CD4-positive, alpha-beta memory T cell (primary cell): ENCODE results near the gene HEBP1. TPM values are rescaled to one million over a fixed set of nuclear protein-coding genes. Genes with fewer than 3 reads are reported as not detected.
A peak's percentile ranks its signal among the peaks of the same experiment; 100 is the strongest.

Experiments used
- CTCF ChIA-PET: fragments of 350-600 bp; sonication (Branson Sonifier 250); formaldehyde crosslinking; loops from one replicate; lab custom pipeline; 2021; ENCODE audit warnings: inconsistent platforms; ENCODE audit not compliant: partially characterized antibody; lab: Charles Lee
- POLR2A ChIA-PET: fragments of 350-600 bp; sonication (Branson Sonifier 250); formaldehyde crosslinking; loops from one replicate; lab custom pipeline; 2021; ENCODE audit not compliant: partially characterized antibody; lab: Charles Lee
- DNase-seq, 5 donors: peaks; one replicate each; pipeline versions ENCODE4 v3.0.0 to v3.0.0-alpha.2; 2020 to 2022; ENCODE audit warnings: mixed read lengths in 1 of 5
- H3K27ac ChIP-seq: one replicate; pipeline ENCODE4 v1.7.0; 2013; ENCODE audit warnings: low read depth, low read length
- H3K27me3 ChIP-seq: 2 replicates; pipeline ENCODE4 v1.7.0; 2013; ENCODE audit warnings: mild to moderate bottlenecking, low read length, moderate library complexity; ENCODE audit not compliant: insufficient read depth
- H3K36me3 ChIP-seq: 2 replicates; pipeline ENCODE4 v1.7.0; 2013; ENCODE audit warnings: mild to moderate bottlenecking, low read length, moderate library complexity; ENCODE audit not compliant: insufficient read depth
- H3K4me1 ChIP-seq: 2 replicates; pipeline ENCODE4 v1.7.0; 2013; ENCODE audit warnings: mild to moderate bottlenecking, low read length, moderate library complexity; ENCODE audit not compliant: insufficient read depth
- H3K4me3 ChIP-seq, 2 donors: one replicate each; pipeline ENCODE4 v1.7.0; 2013; ENCODE audit warnings: low read length in 2 of 2, mild to moderate bottlenecking in 1 of 2
- H3K9me3 ChIP-seq, 2 donors: one replicate each; pipeline ENCODE4 v1.7.0; 2013; ENCODE audit warnings: low read length in 2 of 2, control low read depth in 1 of 2; ENCODE audit not compliant: control insufficient read depth in 1 of 2
- H3K27ac Mint-ChIP-seq, 7 donors: one replicate each; pipeline ENCODE4 v1.8.0; 2020 to 2021; ENCODE audit warnings: mixed read lengths in 7 of 7, mild to moderate bottlenecking in 6 of 7, inconsistent platforms in 3 of 7, moderate library complexity in 3 of 7
- H3K27me3 Mint-ChIP-seq, 2 donors: one replicate each; pipeline ENCODE4 v1.8.0; 2020 to 2021; ENCODE audit warnings: mixed read lengths in 2 of 2
- H3K36me3 Mint-ChIP-seq, 2 donors: one replicate each; pipeline ENCODE4 v1.8.0; 2020 to 2021; ENCODE audit warnings: mixed read lengths in 2 of 2, inconsistent platforms in 1 of 2, mild to moderate bottlenecking in 1 of 2
- H3K4me1 Mint-ChIP-seq, 4 donors: one replicate each; pipeline ENCODE4 v1.8.0; 2020 to 2021; ENCODE audit warnings: mixed read lengths in 4 of 4, mild to moderate bottlenecking in 1 of 4
- H3K4me3 Mint-ChIP-seq, 8 donors: one replicate each; pipeline ENCODE4 v1.8.0; 2020 to 2021; ENCODE audit warnings: mixed read lengths in 8 of 8, mild to moderate bottlenecking in 7 of 8, moderate library complexity in 6 of 8, inconsistent platforms in 3 of 8
- H3K9me3 Mint-ChIP-seq, 8 donors: one replicate each; pipeline ENCODE4 v1.8.0; 2020 to 2021; ENCODE audit warnings: mixed read lengths in 8 of 8, mild to moderate bottlenecking in 5 of 8, inconsistent platforms in 3 of 8, moderate library complexity in 1 of 8
- intact Hi-C: fragments of 100-400 bp; cut with micrococcal nuclease; formaldehyde crosslinking; loops from one replicate; pipeline ENCODE4 v1.15.1; 2023
- polyA plus RNA-seq, 2 donors: library from polyadenylated mRNA; unstranded; fragments of 300-500 nt; fragmentation: Illumina TruSeq; gene quantifications; one replicate each; pipeline ENCODE4 v1.2.3, GENCODE V29; 2021
- total RNA-seq, 2 experiments: library from RNA; stranded (reverse); gene quantifications; one replicate each; pipeline ENCODE4 v1.2.3, GENCODE V29; 2021

HEBP1 gene
- total and polyA plus RNA-seq, 4 experiments from 2014 or later = 11.3 to 23.0 (median 14.6) TPM

- no peaks in the 10 kb centered on the region for H3K27me3 ChIP-seq
- Mint-ChIP-seq H3K27me3 (peaks cover 3 to 8% of the 10 kb centered on the region in 2 donors), H3K9me3 (no peaks in the 10 kb centered on the region), H3K4me1 (no peaks in the 10 kb centered on the region), H3K4me3 (no peak overlapping the region), H3K27ac (no peak overlapping the region), H3K36me3 (no peaks in the 10 kb centered on the region)
- ChIA-PET POLR2A (no interaction called here), CTCF (interaction anchor here (1.2 kb wide), 1 partner anchor 13 kb away, joined by 3 read pairs; no protein-coding TSS in a partner anchor)
- no peak overlapping the region for H3K4me3 ChIP-seq
- H3K4me1 ChIP-seq = no peaks in the 10 kb centered on the region
- DNase-seq = no peak
- H3K27ac ChIP-seq = no peak overlapping the region
- H3K36me3 ChIP-seq = no peaks in the 10 kb centered on the region
- H3K9me3 ChIP-seq = no peaks in the 10 kb centered on the region
- intact Hi-C loops = no loop called here
Observed at GRCh38 chr12:13032164-13032563, 32.1 kb upstream of the HEBP1 start.

DNA sequence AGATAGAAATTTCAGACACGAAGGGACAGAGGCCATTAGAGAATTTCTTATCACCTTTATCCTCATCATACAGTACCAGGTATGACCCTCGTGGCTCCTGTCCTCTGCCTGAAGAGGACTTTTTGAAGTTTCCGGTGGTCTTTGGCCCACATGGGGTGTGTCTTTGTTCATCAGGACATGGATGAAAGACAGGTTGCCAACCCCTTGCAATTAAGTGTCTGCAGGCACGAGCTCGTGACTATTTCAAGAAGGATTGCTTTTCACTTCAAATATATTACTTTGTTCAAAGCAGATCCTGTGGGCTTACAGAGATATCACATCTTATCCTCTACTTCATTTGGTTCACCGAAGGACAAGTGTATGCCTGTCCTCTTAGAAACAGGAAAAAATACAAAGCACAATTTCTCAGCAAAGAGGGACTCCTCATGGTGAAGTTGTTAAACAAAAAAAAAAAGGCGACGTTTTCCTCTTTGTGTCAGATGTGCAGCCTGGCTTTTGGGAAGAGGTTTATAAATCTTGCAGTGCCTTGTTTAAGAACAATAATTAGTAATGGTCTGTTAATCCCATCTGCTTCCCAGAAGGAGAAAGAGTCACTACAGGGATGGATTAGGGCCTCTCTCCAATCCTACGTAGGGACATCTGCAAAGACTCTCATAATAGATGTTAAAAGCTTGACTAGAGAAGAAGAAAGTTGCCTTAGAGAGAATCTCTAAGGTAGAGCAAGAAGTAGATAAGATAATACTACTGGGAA is 30.7 kb upstream of the HEBP1 start:
- Mint-ChIP-seq H3K27me3 (peaks cover 5 to 7% of the 10 kb centered on the region in 2 donors), H3K36me3 (no peaks in the 10 kb centered on the region), H3K9me3 (no peaks in the 10 kb centered on the region), H3K4me1 (peaks cover 0 to 2% (median 0%) of the 10 kb centered on the region in 4 donors), H3K4me3 (no peak overlapping the region), H3K27ac (no peak overlapping the region)
- Histone ChIP-seq H3K36me3 (no peaks in the 10 kb centered on the region), H3K4me1 (no peaks in the 10 kb centered on the region), H3K4me3 (no peak overlapping the region), H3K9me3 (no peaks in the 10 kb centered on the region), H3K27ac (no peak overlapping the region), H3K27me3 (no peaks in the 10 kb centered on the region)
- intact Hi-C loops = no loop called here
- CTCF ChIA-PET = interaction anchor here (1.2 kb wide), 1 partner anchor 15 kb away, joined by 3 read pairs; no protein-coding TSS in a partner anchor
- POLR2A ChIA-PET = no interaction called here
- DNase-seq = no peak

DNA sequence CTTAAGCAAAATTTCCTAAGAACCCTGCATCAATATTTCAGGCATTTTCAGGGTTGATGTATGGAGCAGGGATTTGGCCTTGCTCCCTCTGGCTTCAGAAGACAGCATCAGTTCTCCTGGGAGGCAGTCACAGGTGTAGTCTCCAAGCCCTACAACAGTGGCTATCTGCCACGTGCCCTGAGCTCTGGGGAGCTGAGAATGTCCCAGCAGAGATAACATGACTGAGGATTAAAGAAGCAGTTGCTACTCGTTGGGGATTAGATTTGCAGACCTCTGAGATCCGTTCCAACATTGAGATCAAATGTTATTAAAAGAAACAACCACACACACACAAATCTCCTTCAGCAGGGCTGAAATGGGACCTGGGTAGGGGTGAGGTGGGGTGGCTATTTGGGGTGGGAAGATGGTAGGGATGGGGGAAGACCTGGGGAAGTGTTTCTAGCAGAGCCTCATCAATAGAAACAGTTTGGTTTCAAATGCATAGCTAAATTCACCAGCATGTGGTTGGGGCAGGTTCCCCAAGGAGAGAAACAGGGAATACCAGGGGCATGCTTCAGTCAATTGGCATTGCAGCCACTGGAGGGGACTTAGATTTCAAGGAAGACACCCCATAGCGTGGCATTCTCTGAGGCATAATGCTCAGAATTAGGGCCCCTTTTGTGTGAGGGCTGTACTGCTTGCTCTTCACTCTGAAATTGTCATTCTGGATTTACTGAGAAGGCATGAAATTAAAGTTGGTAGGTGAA is 28.9 kb upstream of the HEBP1 start:
- Mint-ChIP-seq H3K27ac (peak overlapping the region in 1 of 7 donors; percentile 10), H3K4me1 (peaks cover 0 to 2% (median 0%) of the 10 kb centered on the region in 4 donors), H3K9me3 (no peaks in the 10 kb centered on the region), H3K4me3 (no peak overlapping the region), H3K27me3 (peaks cover 8 to 11% of the 10 kb centered on the region in 2 donors), H3K36me3 (no peaks in the 10 kb centered on the region)
- DNase-seq = no peak
- H3K27ac ChIP-seq = no peak overlapping the region
- no peaks in the 10 kb centered on the region for H3K36me3 ChIP-seq
- no peak overlapping the region for H3K4me3 ChIP-seq
- intact Hi-C loops = no loop called here
- ChIA-PET CTCF (no interaction called here), POLR2A (no interaction called here)
- no peaks in the 10 kb centered on the region for H3K9me3 ChIP-seq
- H3K4me1 ChIP-seq = no peaks in the 10 kb centered on the region
- H3K27me3 ChIP-seq = no peaks in the 10 kb centered on the region

- Mint-ChIP-seq H3K36me3 (no peaks in the 10 kb centered on the region), H3K27me3 (peaks cover 11 to 13% of the 10 kb centered on the region in 2 donors), H3K4me1 (peaks cover 0 to 2% (median 0%) of the 10 kb centered on the region in 4 donors), H3K27ac (no peak overlapping the region), H3K9me3 (no peaks in the 10 kb centered on the region), H3K4me3 (no peak overlapping the region)
- Histone ChIP-seq H3K36me3 (no peaks in the 10 kb centered on the region), H3K4me1 (no peaks in the 10 kb centered on the region), H3K9me3 (no peaks in the 10 kb centered on the region), H3K4me3 (no peak overlapping the region), H3K27me3 (no peaks in the 10 kb centered on the region), H3K27ac (no peak overlapping the region)
- no peak for DNase-seq
- intact Hi-C loops = no loop called here
- POLR2A ChIA-PET = no interaction called here
- CTCF ChIA-PET = no interaction called here
Observed at GRCh38 chr12:13027508-13027907, 27.4 kb upstream of the HEBP1 start.

DNA sequence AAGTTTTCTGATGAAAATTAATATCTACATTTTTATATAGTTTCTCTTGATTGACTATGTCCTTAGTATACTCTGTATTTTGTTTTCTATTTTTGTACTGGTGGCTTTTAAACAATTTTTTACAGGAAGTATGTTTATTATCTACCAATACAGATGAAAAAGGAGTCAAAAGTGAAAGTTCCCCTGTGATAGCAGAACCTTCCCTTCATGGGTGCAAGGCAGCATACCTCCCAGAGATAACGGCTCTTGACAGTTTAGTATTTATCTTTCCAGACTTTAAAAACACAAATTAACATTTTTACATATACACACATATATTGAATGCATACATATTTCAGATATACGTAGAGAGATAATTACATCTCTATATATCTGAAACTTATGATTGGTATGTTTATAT is 27.0 kb upstream of the HEBP1 start:
- CTCF ChIA-PET = no interaction called here
- no peaks in the 10 kb centered on the region for H3K36me3 ChIP-seq
- no peaks in the 10 kb centered on the region for H3K27me3 ChIP-seq
- H3K36me3 Mint-ChIP-seq = no peaks in the 10 kb centered on the region
- POLR2A ChIA-PET = no interaction called here
- H3K4me1 Mint-ChIP-seq = peaks cover 0 to 2% (median 0%) of the 10 kb centered on the region in 4 donors
- no peaks in the 10 kb centered on the region for H3K9me3 ChIP-seq
- H3K4me3 ChIP-seq = no peak overlapping the region
- no peak for DNase-seq
- H3K4me1 ChIP-seq = no peaks in the 10 kb centered on the region
- no peak overlapping the region for H3K4me3 Mint-ChIP-seq
- H3K27me3 Mint-ChIP-seq = peaks cover 11 to 13% of the 10 kb centered on the region in 2 donors
- no peak overlapping the region for H3K27ac Mint-ChIP-seq
- no peaks in the 10 kb centered on the region for H3K9me3 Mint-ChIP-seq
- no peak overlapping the region for H3K27ac ChIP-seq
- intact Hi-C loops = no loop called here

DNA sequence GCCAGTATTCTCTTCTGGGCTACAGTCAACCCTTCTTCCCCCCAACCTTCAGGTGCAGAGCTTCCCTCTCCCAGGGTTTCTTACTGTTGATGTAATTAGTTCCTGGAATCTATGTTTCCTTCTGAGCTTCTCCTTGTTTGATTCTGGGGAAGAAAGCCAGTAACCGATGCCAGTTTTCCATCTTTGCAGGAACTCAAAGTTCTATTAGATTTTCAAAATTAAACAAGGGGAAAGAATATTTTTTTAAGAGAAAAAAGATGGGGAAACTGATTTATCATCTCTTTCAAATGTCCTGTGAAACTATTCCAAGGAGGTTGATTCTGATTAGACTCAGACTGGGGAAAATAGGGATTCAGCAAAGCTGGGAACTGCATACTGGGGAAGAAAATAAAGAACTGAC is 26.2 kb upstream of the HEBP1 start:
- Histone ChIP-seq H3K27ac (no peak overlapping the region), H3K4me1 (no peaks in the 10 kb centered on the region), H3K4me3 (no peak overlapping the region), H3K36me3 (no peaks in the 10 kb centered on the region), H3K9me3 (no peaks in the 10 kb centered on the region), H3K27me3 (no peaks in the 10 kb centered on the region)
- ChIA-PET CTCF (interaction anchor here (1.0 kb wide), 1 partner anchor 17 kb away, joined by 3 read pairs; the partner anchor contains the start of gene FAM234B), POLR2A (no interaction called here)
- no peaks in the 10 kb centered on the region for H3K36me3 Mint-ChIP-seq
- peaks cover 11 to 13% of the 10 kb centered on the region in 2 donors for H3K27me3 Mint-ChIP-seq
- H3K4me3 Mint-ChIP-seq = no peak overlapping the region
- no peak overlapping the region for H3K27ac Mint-ChIP-seq
- H3K9me3 Mint-ChIP-seq = no peaks in the 10 kb centered on the region
- intact Hi-C loops = no loop called here
- peaks cover 0 to 2% (median 0%) of the 10 kb centered on the region in 4 donors for H3K4me1 Mint-ChIP-seq
- DNase-seq = no peak

DNA sequence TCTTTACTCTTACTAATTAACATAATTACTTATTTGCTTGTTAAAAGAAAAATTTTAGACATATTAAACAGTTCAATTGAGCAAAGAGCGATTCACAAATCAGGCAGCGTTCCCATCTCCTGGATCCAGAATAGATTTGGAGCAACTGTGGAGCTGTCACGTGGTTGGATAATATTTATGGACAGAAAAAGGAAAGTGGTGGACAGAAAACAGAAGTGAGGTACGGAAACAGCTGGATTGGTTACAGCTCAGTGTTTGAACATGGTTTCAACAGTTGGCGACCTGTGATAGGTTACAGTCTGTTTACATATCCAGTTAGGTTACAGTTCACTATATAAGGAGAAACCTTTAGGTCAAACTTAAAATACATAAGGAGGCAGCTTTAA is 24.5 kb upstream of the HEBP1 start:
- no peak for DNase-seq
- H3K27me3 Mint-ChIP-seq = peaks cover 15 to 17% of the 10 kb centered on the region in 2 donors
- Histone ChIP-seq H3K4me3 (no peak overlapping the region), H3K9me3 (no peaks in the 10 kb centered on the region), H3K4me1 (no peaks in the 10 kb centered on the region), H3K27me3 (no peaks in the 10 kb centered on the region), H3K36me3 (no peaks in the 10 kb centered on the region), H3K27ac (no peak overlapping the region)
- no peaks in the 10 kb centered on the region for H3K9me3 Mint-ChIP-seq
- ChIA-PET POLR2A (no interaction called here), CTCF (interaction anchor here (1.8 kb wide), 1 partner anchor 108 kb away, joined by 5 read pairs; no protein-coding TSS in a partner anchor)
- H3K27ac Mint-ChIP-seq = no peak overlapping the region
- no peaks in the 10 kb centered on the region for H3K36me3 Mint-ChIP-seq
- H3K4me3 Mint-ChIP-seq = no peak overlapping the region
- peaks cover 0 to 2% (median 0%) of the 10 kb centered on the region in 4 donors for H3K4me1 Mint-ChIP-seq
- intact Hi-C loops = no loop called here
